ENCODE results near the gene HACD4.

Gene HACD4

GRCh38 chr9:21031091-21031807 is at the start of gene HACD4:
Gene HACD4 (minus strand): TSS chr9:21031640. CDS start chr9:21031590, 50 bp downstream.
- TF ChIP-seq CTCF (IDR thresholded peaks at IDR 0.05; ENCODE audit: unreplicated experiment in 3 of 3), result no peak
- Mint-ChIP-seq H3K36me3 (ENCODE audit: low read depth) (no peaks in the 10 kb centered on the region), H3K27me3 (ENCODE audit: low read depth) (peaks cover 6% of the 10 kb centered on the region), H3K4me1 (no peaks in the 10 kb centered on the region), H3K9me3 (no peaks in the 10 kb centered on the region), H3K4me3 (peak within 1 kb of the TSS; percentile 67 to 77 (median 77)), H3K27ac (no peak within 1 kb of the TSS)

- no peaks in the 10 kb centered on the region for H3K9me3 Mint-ChIP-seq
- no peak for TF ChIP-seq CTCF (IDR thresholded peaks at IDR 0.05; ENCODE audit: unreplicated experiment in 3 of 3)
- H3K27ac Mint-ChIP-seq, result no peak overlapping the region
- no peaks in the 10 kb centered on the region for H3K27me3 Mint-ChIP-seq (ENCODE audit: low read depth)
- no peaks in the 10 kb centered on the region for H3K36me3 Mint-ChIP-seq (ENCODE audit: low read depth)
- no peak overlapping the region for H3K4me3 Mint-ChIP-seq
- no peaks in the 10 kb centered on the region for H3K4me1 Mint-ChIP-seq
These were observed 49.4 kb upstream of the HACD4 start for GRCh38 chr9:21080793-21081192.

GRCh38 chr9:21078702-21079101 is 47.3 kb upstream of the HACD4 start:
- TF ChIP-seq CTCF (IDR thresholded peaks at IDR 0.05; ENCODE audit: unreplicated experiment in 3 of 3), result no peak
- H3K36me3 Mint-ChIP-seq (ENCODE audit: low read depth), result no peaks in the 10 kb centered on the region
- H3K4me3 Mint-ChIP-seq, result no peak overlapping the region
- H3K9me3 Mint-ChIP-seq, result no peaks in the 10 kb centered on the region
- H3K27me3 Mint-ChIP-seq (ENCODE audit: low read depth), result peaks cover 5% of the 10 kb centered on the region
- H3K4me1 Mint-ChIP-seq, result no peaks in the 10 kb centered on the region
- H3K27ac Mint-ChIP-seq, result no peak overlapping the region

GRCh38 chr9:21077781-21078180 is 46.3 kb upstream of the HACD4 start, which contains the start of gene IFNB1:
Gene IFNB1 (minus strand): TSS chr9:21077942. CDS start chr9:21077869, 73 bp downstream.
- H3K4me3 Mint-ChIP-seq, result no peak within 1 kb of the TSS
- no peaks in the 10 kb centered on the region for H3K9me3 Mint-ChIP-seq
- H3K27ac Mint-ChIP-seq, result no peak within 1 kb of the TSS
- H3K27me3 Mint-ChIP-seq (ENCODE audit: low read depth), result peaks cover 7% of the 10 kb centered on the region
- H3K36me3 Mint-ChIP-seq (ENCODE audit: low read depth), result no peaks in the 10 kb centered on the region
- H3K4me1 Mint-ChIP-seq, result no peaks in the 10 kb centered on the region
- no peak for TF ChIP-seq CTCF (IDR thresholded peaks at IDR 0.05; ENCODE audit: unreplicated experiment in 3 of 3)

- H3K27ac Mint-ChIP-seq, result no peak overlapping the region
- no peaks in the 10 kb centered on the region for H3K9me3 Mint-ChIP-seq
- no peak for TF ChIP-seq CTCF (IDR thresholded peaks at IDR 0.05; ENCODE audit: unreplicated experiment in 3 of 3)
- H3K27me3 Mint-ChIP-seq (ENCODE audit: low read depth), result peaks cover 7% of the 10 kb centered on the region
- H3K4me3 Mint-ChIP-seq, result no peak overlapping the region
- H3K36me3 Mint-ChIP-seq (ENCODE audit: low read depth), result no peaks in the 10 kb centered on the region
- peaks cover under 1% of the 10 kb centered on the region for H3K4me1 Mint-ChIP-seq
These were observed 44.0 kb upstream of the HACD4 start for GRCh38 chr9:21075484-21075883.

- Mint-ChIP-seq H3K9me3 (no peaks in the 10 kb centered on the region), H3K27ac (peak overlapping the region in 1 of 3 experiments; percentile 77), H3K27me3 (ENCODE audit: low read depth) (peaks cover 7% of the 10 kb centered on the region), H3K4me3 (no peak overlapping the region), H3K4me1 (peaks cover 6% of the 10 kb centered on the region), H3K36me3 (ENCODE audit: low read depth) (no peaks in the 10 kb centered on the region)
- TF ChIP-seq CTCF (IDR thresholded peaks at IDR 0.05; ENCODE audit: unreplicated experiment in 3 of 3), result no peak
These were observed 39.5 kb upstream of the HACD4 start for GRCh38 chr9:21070906-21071305.

All from nephron (organoid).